Mucosa of stomach (tissue), 1 donor: ENCODE data around the gene TYMP.

Source experiments
- H3K27me3 ChIP-seq: one replicate; pipeline ENCODE4 v1.7.0; 2013; ENCODE audit warnings: mild to moderate bottlenecking, low read length; ENCODE audit not compliant: control insufficient read depth, insufficient read depth
- H3K36me3 ChIP-seq: one replicate; pipeline ENCODE4 v1.7.0; 2013; ENCODE audit warnings: low read length; ENCODE audit not compliant: control insufficient read depth, insufficient read depth
- H3K4me1 ChIP-seq: one replicate; pipeline ENCODE4 v1.7.0; 2013; ENCODE audit warnings: mild to moderate bottlenecking, low read length; ENCODE audit not compliant: control insufficient read depth, insufficient read depth
- H3K4me3 ChIP-seq: one replicate; pipeline ENCODE4 v1.7.0; 2013; ENCODE audit warnings: low read length
- H3K9ac ChIP-seq: one replicate; pipeline ENCODE4 v1.7.0; 2013; ENCODE audit warnings: mild to moderate bottlenecking, low read length, moderate library complexity
- H3K9me3 ChIP-seq: one replicate; pipeline ENCODE4 v1.7.0; 2013; ENCODE audit warnings: mild to moderate bottlenecking, low read length, moderate library complexity; ENCODE audit not compliant: control insufficient read depth
- donor health status: Pancreatic carcinoma.

The TYMP gene, protein sequence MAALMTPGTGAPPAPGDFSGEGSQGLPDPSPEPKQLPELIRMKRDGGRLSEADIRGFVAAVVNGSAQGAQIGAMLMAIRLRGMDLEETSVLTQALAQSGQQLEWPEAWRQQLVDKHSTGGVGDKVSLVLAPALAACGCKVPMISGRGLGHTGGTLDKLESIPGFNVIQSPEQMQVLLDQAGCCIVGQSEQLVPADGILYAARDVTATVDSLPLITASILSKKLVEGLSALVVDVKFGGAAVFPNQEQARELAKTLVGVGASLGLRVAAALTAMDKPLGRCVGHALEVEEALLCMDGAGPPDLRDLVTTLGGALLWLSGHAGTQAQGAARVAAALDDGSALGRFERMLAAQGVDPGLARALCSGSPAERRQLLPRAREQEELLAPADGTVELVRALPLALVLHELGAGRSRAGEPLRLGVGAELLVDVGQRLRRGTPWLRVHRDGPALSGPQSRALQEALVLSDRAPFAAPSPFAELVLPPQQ

DNA sequence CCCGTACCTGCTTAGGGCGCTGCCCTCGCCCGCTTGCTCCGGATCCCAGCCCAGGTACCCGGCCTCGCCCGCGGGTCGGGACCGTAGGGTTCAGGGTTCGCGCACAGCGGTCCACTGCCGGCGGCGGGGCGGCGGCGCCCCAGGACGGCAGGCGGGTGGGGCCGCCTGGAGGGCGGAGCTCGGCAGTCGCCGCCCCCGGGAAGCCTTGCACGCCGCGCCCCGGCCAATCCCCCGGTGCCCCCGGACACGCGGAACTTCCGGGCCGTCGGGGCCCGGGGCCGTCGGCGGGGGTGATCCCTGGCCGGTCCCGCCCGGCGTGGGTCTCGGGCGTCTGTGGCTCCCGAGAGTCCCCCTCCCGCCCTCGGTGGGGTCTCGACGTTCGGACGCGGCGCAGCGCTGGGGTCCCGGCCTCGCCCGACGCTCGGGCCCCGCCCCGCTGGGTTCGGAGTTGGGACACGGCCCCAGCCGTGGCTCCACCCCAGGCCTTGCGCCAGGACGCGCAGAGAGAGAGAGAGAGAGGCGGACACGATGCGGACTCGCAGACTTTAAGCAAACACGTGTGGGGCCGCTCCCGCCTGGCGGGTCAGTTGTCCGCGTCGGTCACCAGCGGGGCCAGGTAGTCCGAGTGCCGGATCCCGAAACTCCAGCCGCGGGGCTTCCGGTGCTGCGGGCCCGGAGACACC is at the start of gene TYMP:
TSS of gene TYMP (minus strand) at position 116 of the 683 bp plus-strand sequence. CDS start 303 bp downstream, outside the sequence.
- Histone ChIP-seq H3K9ac (peak within 1 kb of the TSS; percentile 99), H3K36me3 (no peaks in the 10 kb centered on the region), H3K9me3 (no peaks in the 10 kb centered on the region), H3K4me1 (peaks cover 49% of the 10 kb centered on the region), H3K27me3 (no peaks in the 10 kb centered on the region), H3K4me3 (peak within 1 kb of the TSS; percentile 89)

DNA sequence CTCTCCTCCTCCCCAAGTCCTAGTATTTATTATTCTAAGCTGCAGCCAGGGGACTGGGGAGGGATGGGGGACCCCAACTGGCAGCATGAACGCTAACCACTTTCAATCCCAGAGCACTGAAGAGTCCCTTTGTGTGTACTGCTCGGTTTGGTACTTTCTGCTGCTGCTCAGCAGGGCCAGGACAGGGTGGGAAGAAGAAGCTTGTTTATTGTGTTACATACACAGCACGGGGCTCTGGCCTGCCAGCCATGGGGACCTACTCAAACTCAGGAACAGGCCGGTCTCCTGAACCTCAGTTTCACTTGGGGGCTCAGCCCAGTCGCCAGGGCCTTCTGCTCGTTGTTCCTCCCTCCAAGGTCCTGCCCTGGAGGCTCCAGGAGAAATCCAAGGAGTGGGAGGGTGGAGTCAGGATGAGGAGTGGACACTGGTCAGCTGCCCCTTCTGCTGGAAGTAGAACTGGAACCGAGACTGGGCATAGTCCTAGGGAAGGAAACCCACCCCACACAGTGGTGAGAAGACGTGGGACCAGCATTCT is 49.0 kb upstream of the TYMP start:
- no peaks in the 10 kb centered on the region for H3K36me3 ChIP-seq
- H3K27me3 ChIP-seq, result peaks cover 7% of the 10 kb centered on the region
- no peak overlapping the region for H3K9ac ChIP-seq
- no peak overlapping the region for H3K4me3 ChIP-seq
- no peaks in the 10 kb centered on the region for H3K9me3 ChIP-seq
- H3K4me1 ChIP-seq, result peaks cover 16% of the 10 kb centered on the region

DNA sequence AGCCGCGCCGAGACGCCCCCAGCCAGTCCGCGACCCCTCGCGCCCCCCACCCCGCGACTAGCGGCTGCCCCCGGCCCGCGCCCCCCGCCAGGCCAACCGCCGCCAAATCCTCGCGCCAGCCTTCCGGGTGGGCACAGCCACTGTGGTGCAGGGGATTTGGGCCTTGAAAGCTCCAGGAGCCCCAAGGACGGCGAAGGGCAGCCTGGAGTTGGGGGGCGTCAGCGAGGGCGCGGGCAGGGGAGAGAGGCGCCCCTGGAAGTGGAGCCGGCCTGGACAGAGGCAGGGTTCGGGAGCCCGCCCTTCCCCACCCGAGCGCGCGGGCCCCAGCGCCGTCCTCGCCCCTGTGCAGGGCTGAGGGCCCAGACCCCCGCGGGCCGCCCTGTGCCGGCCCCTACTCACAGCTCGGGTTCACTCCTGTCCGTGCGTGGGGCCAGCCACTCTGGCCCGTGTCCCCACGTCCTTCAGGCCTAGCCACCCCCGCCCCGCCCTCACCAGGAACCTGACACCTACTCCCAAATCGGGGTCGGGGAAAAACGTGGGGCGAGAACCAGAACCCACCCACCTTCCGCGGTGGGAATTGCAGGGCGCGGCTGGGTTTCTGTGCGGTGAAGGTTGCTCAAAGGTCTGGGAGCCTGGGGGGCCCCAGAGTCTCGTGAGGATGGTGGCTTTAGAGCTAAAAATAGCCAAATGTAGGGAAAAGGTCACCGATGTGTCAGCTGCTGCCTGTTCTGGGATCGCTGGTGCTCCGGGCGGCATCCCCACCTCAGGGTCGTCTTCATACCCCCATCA is 48.4 kb upstream of the TYMP start, which contains the start of gene CPT1B:
TSS of gene CPT1B (minus strand) at position 441 of the 789 bp plus-strand sequence. CDS start 512 bp downstream, outside the sequence.
- Histone ChIP-seq H3K36me3 (no peaks in the 10 kb centered on the region), H3K27me3 (peaks cover 7% of the 10 kb centered on the region), H3K4me1 (peaks cover 10% of the 10 kb centered on the region), H3K4me3 (no peak within 1 kb of the TSS), H3K9me3 (no peaks in the 10 kb centered on the region), H3K9ac (no peak within 1 kb of the TSS)

DNA sequence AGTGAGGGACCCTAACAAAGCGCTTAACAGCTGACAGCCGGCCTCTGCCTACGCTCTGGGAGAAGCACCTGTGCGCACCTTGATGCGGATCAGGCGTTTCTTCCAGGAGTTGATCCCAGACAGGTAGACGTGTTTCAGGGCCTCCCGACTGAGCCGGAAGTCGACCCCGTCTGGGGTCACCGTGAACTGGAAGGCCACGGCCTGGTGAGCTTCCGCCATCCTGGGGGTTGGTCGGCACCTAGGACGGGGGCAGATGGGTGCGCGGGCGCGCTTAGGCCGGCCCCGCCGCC is 47.8 kb upstream of the TYMP start:
- Histone ChIP-seq H3K9me3 (no peaks in the 10 kb centered on the region), H3K4me1 (peaks cover 10% of the 10 kb centered on the region), H3K27me3 (peaks cover 7% of the 10 kb centered on the region), H3K9ac (no peak overlapping the region), H3K36me3 (no peaks in the 10 kb centered on the region), H3K4me3 (no peak overlapping the region)

DNA sequence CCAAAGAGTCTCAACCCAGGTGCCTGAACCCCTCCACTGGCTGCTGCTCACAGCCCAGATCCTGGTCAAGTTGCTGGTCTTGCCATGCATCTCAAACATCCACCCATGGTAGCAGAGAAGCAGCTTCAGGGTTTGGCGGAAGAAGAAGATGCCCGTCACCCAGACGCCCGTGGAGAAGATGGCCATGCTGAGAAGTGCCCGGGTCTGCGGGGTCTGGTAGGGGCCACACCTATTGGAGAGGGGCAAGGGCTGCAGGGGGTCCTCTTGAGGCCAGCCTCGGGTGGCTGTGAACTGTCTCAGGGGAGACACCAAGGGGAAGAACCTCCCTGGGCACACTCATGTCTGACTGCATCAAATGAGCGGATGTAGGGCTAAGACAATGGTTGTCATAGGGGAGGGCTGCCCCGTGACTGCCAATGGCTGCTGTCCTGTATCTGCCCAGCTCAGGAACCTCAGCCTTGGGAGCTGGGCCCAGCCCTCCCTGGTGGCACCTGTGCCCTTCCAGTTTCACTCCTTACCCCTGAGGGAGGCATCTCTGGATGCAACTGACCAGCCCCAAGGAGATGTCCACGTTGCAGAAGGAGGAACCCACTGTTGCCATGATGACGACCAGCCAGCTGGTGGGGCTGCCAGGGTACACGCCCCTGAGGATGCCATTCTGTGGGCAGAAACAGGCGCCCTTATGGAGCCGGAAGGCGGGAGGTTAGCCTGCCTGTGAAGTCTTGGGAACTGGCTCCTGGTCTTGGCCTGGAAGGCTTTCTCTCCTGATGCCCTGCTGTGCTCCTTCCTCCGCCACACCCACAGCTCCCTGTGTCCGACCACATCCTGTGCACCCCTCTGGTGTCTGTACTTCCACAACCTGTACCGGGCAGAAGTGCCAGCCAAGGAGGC is 47.2 kb upstream of the TYMP start:
- Histone ChIP-seq H3K27me3 (peaks cover 7% of the 10 kb centered on the region), H3K9ac (no peak overlapping the region), H3K9me3 (no peaks in the 10 kb centered on the region), H3K36me3 (no peaks in the 10 kb centered on the region), H3K4me1 (peaks cover 10% of the 10 kb centered on the region), H3K4me3 (no peak overlapping the region)

DNA sequence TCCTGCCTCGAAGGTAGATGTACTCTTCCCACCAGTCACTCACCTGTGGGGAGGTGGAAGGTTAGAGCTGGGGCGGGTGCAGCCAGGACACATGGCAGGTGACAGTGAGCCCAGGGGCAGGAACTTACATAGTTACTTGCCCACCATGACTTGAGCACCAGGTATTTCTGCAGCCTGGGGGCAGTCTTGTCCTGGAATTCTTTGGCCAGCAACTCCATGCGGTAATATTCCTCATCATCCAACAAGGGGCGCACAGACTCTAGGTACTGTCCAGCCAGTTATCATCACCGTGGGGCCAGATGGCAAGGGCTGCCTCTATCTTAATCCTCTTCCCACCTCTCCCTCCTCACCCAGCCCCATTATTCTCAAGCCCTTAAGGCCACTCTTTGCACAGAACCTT is 46.3 kb upstream of the TYMP start:
- Histone ChIP-seq H3K4me1 (peaks cover 10% of the 10 kb centered on the region), H3K9ac (no peak overlapping the region), H3K36me3 (no peaks in the 10 kb centered on the region)

DNA sequence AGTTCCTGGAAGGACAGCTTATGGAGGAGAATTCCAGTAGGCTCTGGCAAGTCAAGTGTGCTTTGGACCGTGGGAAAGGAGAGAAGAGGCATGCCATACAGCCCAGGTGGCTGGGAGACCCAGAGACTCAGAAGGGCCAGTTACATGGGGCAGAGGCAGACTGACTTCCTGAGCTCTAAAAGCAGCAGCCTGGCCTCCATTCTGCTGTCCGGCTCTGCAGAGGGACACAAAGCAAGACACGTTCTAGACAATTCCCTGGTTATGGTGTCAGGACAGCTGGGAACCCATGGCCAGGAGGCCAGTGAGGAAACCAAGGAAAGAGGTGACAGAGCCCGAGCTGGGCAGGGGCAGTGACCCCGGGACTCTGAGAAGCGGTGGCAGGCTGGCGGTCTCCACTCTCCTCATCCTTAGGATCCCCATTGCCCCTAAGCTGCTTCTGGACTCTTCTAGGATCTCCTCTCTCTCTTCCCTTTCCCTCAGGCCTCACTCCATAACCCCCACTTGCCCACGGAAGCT is 45.7 kb upstream of the TYMP start:
- Histone ChIP-seq H3K4me1 (peaks cover 10% of the 10 kb centered on the region), H3K36me3 (no peaks in the 10 kb centered on the region), H3K27me3 (peaks cover 7% of the 10 kb centered on the region), H3K9me3 (no peaks in the 10 kb centered on the region), H3K9ac (no peak overlapping the region), H3K4me3 (no peak overlapping the region)

More for the DNA sequence above, 46.3 kb upstream of the TYMP start:
- Histone ChIP-seq H3K9me3 (no peaks in the 10 kb centered on the region), H3K4me3 (no peak overlapping the region), H3K27me3 (peaks cover 7% of the 10 kb centered on the region)

DNA sequence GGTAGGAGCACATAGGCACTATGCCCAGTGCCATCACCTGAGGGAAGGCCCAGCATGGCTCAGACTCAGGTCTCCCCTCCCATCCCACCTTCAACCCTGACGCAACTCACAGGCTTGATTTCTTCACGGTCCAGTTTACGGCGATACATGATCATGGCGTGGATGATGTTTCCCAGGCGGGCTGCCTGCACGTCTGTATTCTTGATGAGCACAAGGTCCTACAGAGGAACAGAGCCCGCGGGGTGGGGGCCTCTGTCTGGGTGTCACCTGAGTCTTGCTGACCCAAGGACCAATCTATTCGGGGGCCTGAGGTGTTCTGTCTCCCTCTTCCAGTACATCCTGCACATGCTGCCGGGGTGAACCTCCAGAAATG is 44.6 kb upstream of the TYMP start:
- H3K4me3 ChIP-seq, result no peak overlapping the region
- H3K9me3 ChIP-seq, result no peaks in the 10 kb centered on the region
- H3K4me1 ChIP-seq, result peaks cover 15% of the 10 kb centered on the region
- H3K27me3 ChIP-seq, result peaks cover 7% of the 10 kb centered on the region
- no peak overlapping the region for H3K9ac ChIP-seq
- H3K36me3 ChIP-seq, result no peaks in the 10 kb centered on the region

DNA sequence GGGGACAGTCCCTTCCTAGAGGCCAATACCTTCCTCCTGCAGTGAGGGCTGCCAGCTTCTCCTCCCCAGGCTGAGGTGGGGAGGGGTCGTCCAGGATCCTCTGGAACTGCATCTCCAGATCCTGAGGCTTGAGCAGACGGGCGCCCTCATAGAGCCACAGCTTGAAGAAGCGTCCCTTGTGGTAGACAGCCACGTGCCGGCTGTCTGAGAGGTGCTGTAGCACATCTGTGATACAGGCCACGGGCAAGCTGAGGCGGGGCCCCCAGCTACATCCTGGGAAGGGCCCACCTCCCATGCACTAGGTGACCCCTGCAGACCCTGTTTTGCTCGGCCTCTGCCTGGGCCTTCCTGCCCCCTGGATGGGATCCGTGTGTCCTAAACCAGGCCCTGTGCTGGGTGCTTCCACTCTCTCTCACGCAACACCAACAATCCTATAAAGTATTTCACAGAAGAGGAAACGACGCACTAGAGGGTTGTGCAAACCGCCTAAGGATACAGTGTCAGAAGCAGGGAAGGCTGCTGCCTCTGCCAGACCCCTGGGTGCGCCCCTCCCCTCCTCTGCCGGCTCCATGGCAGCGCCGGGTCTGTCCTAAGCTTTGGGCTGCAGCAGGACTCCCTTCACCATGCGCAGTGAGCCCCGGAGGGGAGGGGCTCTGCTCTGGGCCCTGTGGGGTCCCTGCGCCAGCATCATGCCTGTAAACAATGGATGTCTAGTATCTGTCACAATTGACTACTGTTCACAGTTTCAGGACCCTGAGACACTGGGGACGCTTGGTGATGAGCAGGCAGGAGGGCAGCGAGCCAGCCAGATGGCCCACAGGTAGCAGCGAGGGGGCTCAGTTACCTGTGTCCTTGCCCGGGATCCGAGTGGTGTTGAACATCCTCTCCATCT is 43.9 kb upstream of the TYMP start:
- H3K27me3 ChIP-seq, result peaks cover 7% of the 10 kb centered on the region
- no peak overlapping the region for H3K9ac ChIP-seq
- H3K4me3 ChIP-seq, result no peak overlapping the region
- peaks cover 19% of the 10 kb centered on the region for H3K4me1 ChIP-seq
- H3K36me3 ChIP-seq, result no peaks in the 10 kb centered on the region
- no peaks in the 10 kb centered on the region for H3K9me3 ChIP-seq

DNA sequence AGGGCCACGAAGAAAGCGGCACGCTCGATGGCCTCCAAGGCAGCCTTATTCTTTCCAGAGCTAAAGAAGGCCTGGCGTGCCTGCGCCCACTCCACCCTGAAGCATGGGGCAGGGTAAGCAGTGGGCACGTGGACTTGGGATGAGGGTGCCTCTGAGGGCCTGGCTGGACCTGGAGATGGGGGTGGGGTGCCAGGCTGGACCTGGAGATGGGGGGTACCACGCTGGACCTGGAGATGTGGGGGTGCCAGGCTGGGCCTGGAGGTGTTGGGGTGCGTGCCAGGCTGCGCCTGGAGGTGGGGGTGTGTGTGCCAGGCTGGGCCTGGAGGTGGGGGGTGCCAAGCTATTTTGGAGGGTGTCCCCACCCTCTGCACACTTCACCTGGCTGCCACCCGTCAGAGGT is 43.2 kb upstream of the TYMP start:
- Histone ChIP-seq H3K4me3 (no peak overlapping the region), H3K36me3 (no peaks in the 10 kb centered on the region), H3K4me1 (peaks cover 19% of the 10 kb centered on the region), H3K9ac (no peak overlapping the region), H3K9me3 (no peaks in the 10 kb centered on the region), H3K27me3 (peaks cover 6% of the 10 kb centered on the region)
